Measurements from ENCODE around the gene GABRD.

The GABRD gene

DNA sequence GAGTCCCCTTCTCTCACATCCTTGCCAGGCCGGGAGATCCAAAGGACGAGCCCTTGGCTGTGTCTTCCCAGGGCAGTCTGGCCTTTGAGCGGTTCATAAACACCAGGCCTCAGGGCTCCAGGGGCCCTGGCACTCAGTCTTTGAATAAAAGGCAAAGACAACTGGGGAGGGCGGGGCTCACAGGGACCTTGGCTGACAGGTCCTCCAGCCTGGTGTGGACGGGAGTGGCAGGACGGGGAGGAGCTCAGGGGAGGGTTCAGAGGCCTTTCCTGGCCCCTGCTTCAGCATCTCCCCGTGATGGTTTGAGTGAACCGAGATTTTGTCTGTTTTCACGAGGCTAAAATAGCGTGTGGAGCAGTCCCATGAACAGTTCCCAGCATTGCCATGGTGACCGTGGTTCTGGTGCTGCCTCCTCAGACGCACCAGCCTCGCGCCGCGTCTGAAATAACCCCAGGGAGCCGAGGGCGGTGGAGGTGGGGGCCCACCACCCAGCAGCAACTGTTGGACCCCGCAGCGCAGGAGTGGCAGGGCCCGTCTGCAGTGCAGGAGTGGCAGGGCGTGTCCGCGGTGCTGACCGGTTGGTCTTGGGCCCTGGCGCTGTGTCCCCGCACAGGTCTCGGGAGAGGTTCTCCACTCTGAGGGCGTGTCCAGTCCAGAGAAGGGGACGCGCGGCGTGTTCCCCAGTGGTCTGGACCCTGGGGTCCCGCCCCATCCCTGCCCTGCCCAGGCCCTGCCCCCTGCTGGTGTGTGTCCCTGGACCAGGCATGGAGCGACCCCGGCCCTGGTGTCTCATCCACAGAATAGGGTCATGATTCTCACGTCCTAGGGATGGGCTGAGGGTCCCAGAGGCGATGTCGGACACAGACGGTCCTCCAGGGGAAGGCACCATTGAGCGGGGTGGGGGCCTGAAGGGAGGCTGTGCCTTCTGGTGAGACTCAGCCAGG is 24.0 kb downstream of the GABRD start:
- DNase-seq = no peak

DNA sequence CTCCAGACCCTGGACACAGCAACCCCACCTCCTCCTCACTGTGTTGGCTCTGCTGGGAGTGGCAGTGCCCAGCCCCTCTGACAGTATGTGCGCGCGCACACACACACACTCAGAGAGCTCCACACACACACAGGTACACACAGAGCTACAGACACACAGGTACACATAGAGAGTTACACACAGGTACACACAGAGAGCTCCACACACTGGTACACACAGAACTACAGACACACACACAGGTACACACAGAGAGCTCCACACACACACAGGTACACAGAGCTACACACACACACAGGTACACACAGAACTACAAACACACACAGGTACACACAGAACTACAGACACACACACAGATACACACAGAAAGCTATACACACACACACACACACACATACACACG is 24.7 kb downstream of the GABRD start:
- no peak for DNase-seq

- peak; percentile 3 for DNase-seq
These were observed 25.6 kb downstream of the GABRD start for GRCh38 chr1:2044510-2045319.

DNA sequence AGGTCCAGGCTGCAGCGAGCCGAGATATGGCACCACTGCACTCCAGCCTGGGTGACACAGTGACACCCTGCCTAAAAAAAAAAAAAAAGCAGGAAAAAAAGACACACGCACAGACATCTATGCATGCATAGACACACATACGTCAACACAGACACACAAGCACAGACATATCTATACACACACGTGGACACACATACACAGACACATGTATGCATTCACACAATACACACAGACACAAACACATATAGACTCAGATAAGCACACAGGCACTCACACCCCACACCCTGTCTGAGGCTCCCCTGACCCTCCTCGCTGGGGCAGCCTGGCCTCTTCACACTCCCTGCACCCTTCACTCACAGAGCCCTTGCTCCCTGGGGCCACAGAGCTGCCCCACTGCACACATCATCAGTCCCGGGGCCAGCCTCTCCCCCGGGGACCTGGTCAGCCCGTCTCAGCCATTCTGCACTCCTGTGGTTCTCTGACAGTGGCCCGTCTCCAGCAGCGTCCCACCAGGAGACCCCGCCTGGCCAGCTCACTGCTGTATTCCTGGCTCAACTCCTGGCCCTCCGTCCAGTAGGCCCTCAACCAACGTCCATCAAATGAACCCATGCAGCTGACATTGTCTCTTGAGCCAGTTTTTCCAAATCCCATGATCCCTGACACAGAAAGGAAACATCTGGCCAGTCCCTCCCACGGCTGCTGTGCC is 26.5 kb downstream of the GABRD start:
- no peak for DNase-seq

- peak; percentile 42 for DNase-seq
These were observed 27.2 kb downstream of the GABRD start for GRCh38 chr1:2046174-2046917.

GRCh38 chr1:2046953-2047748 is 28.0 kb downstream of the GABRD start:
- no peak for DNase-seq

GRCh38 chr1:2047749-2048729 is 28.9 kb downstream of the GABRD start:
- no peak for DNase-seq

DNA sequence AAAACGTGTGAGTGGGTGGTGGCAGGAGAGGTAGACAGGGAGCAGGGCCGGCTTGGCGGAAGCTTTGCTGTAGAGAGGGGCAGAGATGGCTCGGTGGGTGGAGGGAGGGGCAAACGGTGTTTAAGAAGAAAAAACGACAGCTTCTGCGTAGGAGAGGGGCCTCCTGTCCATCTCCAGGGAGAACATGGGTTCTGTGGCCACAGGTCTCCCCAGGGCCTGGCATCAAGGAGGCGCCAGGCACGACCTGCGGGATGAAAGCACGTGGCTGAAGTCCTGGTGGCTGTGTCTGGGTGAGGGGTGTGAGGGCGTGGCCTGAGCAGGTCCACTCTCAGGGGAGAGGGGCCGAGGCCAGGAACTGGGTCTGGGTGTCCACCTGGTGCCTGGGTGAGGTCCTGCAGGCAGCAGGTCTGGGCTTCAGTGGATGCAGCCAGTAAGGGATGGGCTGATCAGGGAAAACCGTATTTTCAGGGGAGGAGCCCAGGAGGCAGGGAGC is 30.1 kb downstream of the GABRD start:
- DNase-seq = peak; percentile 17

DNA sequence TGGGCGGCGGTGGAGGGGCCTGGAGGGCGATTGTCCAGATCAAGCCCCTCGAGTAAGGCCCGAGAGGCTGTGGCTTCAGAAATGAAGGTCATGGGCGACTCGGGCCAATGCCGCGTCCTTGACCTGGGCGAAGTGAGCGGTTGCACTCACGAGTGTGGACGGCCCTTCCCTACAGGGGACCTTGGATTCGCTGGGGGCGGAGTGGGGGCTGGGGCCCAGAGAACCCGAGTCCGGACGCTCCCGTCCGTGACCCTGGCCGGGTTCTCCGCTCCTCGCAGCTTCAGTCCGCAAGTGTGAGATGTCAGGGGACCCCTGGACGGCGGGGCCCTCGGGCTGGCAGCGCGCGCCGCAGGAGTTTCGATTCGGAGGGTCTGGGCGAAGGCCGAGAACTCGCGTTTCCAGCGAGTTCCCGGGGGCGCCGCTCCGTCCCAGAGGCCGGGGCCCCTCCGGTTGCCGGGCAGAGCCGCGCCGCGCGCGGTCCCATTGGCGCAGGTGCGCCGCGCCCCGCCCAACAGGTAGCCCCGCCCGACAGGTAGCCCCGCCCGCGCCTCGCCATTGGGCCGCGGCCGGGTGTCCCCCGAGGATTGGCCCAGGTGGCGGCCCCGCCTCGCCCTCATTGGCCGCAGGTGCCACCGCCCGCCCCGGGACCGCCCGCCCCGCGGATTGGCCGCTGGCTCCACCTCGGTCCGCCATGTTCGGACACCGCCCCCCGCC is 30.7 kb downstream of the GABRD start, which contains the start of gene PRKCZ:
Gene PRKCZ, plus strand, starts transcription at position 694 of the 714 bp plus-strand sequence. CDS start 220 bp downstream, outside the sequence.
- DNase-seq = peak; percentile 89

DNA sequence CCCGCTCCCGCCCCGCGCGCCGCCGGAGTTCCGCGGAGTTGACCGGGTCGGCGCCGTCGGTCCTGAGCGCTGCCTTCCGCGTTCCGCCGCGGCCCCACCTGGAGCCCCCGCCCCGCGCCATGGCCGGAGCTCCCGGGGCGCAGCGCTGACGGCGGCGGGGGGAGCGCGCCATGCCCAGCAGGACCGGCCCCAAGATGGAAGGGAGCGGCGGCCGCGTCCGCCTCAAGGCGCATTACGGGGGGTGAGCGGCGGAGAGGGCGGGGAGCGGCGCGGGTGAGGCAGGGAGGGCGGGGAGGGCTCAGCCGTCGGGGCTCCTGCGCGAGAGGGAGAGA is 31.3 kb downstream of the GABRD start:
- DNase-seq = no peak

DNA sequence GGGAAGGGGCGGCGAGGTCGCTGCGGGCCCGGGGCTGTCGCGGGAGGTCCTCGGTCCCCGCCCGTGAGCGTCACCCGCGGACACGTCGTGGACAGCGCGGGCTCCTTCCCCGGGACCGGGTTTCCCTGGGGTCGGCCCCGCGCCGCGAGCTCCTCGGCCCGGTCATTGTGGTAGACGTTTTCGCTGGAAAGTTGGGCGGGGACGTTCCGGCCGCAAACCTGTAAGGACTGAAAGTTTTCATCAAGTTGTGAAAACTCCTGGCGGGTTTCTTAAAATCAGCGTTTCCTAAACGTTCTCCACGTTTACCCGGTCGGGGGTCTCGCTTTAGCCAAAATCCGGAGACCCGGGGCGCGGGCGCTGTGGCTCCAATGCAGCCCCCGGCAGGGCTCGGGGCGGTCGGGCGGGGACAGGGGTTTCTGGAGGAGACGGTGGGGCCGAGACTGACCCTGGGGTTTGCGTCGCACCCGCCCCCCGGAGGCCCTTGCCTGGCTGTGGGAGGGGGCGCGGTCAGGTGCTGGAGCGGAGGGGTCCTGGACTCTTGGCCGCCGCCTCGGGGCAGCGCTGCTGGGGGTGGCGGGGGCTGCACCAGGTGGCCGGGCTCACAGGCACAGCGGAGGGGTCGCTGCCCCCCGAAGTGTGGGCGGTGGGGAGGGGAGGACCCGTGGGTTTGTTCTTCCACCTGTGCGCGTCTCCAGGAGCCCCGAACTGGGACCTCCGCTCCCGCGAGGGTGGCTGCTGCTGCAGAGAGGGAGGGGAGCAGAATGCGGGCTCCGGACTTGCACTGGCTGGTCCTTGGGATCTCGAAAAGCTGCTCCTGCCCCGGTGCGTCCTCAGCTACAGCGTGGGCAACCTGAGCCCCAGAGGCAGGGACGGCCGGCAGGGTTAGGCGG is 31.9 kb downstream of the GABRD start:
- no peak for DNase-seq

DNA sequence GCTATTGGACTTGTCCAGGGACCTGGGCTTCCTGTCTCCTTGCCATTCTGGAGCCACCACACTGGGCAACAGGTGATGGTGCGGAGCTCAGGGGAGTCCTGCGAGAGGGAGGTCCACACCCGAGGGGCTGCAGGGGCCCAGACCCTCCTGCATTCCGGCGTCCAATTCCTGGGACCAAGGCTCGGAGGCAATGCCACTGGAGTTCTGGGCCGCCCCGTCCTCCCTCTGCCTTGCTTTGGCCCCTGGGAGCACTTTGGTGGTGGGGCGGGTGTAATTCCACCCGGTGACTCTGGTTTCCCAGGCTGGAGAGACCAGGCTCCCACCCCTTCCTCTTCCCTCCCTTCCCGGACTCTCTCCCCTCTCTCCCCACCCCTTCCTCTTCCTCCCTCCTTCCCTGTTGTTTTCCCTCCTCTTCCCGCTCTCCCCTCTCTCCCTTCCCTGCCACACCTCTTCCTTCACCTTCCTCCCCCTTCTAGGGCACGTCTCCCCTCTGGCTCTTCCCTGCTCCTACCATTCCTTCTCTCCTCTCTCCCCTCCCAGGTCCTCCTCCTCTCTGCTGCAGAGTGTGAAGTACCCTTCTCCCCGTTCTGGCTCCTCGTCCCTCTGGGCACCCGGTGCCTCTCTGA is 33.0 kb downstream of the GABRD start:
- DNase-seq = no peak

- DNase-seq = no peak
These were observed 33.6 kb downstream of the GABRD start for GRCh38 chr1:2052756-2053155.

DNA sequence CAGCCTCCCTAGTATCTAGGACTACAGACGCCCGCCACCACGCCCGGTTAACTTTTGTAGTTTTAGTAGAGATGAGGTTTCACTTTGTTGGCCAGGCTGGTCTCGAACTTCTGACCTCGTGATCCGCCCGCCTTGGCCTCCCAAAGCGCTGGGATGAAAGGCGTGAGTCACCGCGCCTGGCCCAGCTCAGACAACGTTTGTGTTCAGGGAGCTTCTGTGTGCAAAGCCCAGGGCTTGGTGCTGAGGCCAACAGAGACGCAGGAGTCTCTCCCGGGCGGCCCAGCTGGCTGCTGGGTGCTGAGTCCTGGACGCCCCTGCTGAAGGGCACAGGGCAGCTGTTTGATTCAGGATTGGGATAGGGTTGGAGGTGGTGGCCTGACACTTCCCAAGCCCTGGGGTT is 34.1 kb downstream of the GABRD start:
- DNase-seq = no peak

- no peak for DNase-seq
These were observed 34.7 kb downstream of the GABRD start for GRCh38 chr1:2053784-2054376.

GRCh38 chr1:2054560-2054959 is 35.4 kb downstream of the GABRD start:
- DNase-seq = no peak

DNA sequence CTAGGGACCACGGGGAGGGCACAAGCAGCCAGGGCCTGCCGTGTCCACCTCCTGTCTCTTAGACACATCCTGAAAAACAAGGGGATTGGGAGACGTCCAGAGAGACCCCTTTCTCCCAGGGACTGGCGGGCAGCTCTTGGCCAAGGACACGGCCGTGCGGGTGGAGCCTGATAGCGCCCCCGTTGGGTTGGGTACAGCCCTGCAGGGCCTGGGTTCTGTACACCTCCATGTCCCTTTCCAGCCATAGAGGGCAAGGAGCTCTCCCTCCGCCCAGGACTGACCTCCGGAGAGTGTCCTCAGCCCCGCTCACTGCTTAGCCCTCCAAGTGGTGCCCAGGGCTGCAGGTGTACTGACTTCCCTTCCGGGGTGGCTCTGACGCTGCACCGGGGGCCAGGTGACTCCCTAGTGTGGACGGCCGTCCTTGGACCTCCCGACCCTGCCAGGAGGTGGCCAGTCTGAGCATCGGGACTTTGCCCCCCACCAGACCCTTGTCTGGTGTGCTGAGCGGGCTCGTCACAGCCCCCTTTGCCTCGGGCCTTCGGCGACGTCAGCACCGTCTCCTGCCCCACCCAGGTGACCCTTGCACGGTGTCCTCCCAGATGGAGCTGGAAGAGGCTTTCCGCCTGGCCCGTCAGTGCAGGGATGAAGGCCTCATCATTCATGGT is 36.9 kb downstream of the GABRD start:
- no peak for DNase-seq
